Suprapubic skin (tissue), 3 donors: ENCODE measurements around the gene KCNB1.

ENCODE experiments used
- POLR2A ChIP-seq, 2 donors: fragments of 450-650 bp; IDR thresholded peaks; one replicate each; pipeline ENCODE4 v1.6.1; 2017; ENCODE audit warnings: antibody characterized with exemption in 2 of 2, mild to moderate bottlenecking in 2 of 2, moderate library complexity in 2 of 2
- TF ChIP-seq, protein P1 (sequence below), 2 donors: fragments of 200-600 bp in 1 of 2; fragments of 450-650 bp in 1 of 2; sonication (generic) in 1 of 2; IDR thresholded peaks; one replicate each; pipeline ENCODE4 v1.5.1; 2016 to 2019; ENCODE audit warnings: antibody characterized with exemption in 2 of 2, mild to moderate bottlenecking in 1 of 2, moderate library complexity in 1 of 2

DNA sequence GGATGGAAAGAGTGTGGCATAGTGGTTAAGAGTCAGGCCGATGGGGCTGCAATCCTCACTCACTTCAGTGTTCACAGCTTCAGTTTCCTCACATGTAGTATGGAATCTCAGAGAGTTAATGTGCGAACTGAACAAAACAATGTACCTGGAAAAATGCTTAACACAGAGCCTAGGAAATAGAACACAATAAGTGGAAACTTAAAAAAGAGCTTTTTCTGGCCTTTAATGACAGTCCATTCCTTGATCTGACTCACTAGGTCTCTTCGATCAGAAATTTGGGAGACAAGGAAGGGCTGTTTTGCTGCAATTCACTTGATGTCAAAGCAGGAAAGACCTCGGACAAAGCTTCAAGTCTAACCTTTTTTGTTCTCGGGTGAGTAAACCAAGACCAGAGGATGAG is 56.1 kb downstream of the KCNB1 start:
- TF ChIP-seq, protein P1, sequence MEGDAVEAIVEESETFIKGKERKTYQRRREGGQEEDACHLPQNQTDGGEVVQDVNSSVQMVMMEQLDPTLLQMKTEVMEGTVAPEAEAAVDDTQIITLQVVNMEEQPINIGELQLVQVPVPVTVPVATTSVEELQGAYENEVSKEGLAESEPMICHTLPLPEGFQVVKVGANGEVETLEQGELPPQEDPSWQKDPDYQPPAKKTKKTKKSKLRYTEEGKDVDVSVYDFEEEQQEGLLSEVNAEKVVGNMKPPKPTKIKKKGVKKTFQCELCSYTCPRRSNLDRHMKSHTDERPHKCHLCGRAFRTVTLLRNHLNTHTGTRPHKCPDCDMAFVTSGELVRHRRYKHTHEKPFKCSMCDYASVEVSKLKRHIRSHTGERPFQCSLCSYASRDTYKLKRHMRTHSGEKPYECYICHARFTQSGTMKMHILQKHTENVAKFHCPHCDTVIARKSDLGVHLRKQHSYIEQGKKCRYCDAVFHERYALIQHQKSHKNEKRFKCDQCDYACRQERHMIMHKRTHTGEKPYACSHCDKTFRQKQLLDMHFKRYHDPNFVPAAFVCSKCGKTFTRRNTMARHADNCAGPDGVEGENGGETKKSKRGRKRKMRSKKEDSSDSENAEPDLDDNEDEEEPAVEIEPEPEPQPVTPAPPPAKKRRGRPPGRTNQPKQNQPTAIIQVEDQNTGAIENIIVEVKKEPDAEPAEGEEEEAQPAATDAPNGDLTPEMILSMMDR (IDR thresholded peaks at IDR 0.05) = no peak
- no peak for TF ChIP-seq POLR2A (IDR thresholded peaks at IDR 0.05)
